Measurements from ENCODE around the gene FBXL16. TPM values are rescaled to one million over a fixed set of nuclear protein-coding genes. Genes with fewer than 3 reads are reported as not detected.

Gene FBXL16
- total RNA-seq, 1 experiment from 2014 or later: 22.2 TPM

- Histone ChIP-seq H3K4me3 (no peak overlapping the region), H3K9me2 (ENCODE audit: insufficient read depth) (no peaks in the 10 kb centered on the region), H2AFZ (no peak overlapping the region), H3K27me3 (ENCODE audit: insufficient read depth, low read depth) (no peaks in the 10 kb centered on the region), H3K36me3 (ENCODE audit: low read depth) (no peaks in the 10 kb centered on the region), H3K4me1 (replicated peaks; ENCODE audit: insufficient read depth) (peaks cover 7% of the 10 kb centered on the region), H3K4me2 (no peak overlapping the region), H3K9me3 (ENCODE audit: insufficient read depth, low read depth) (no peaks in the 10 kb centered on the region), H3K79me2 (ENCODE audit: low read depth) (peaks cover 10% of the 10 kb centered on the region), H3F3A (ENCODE audit: insufficient read depth, low read depth) (peaks cover 17% of the 10 kb centered on the region; the same call in 1 of the 2 replicates), H4K20me1 (ENCODE audit: insufficient read depth) (peaks cover 9% of the 10 kb centered on the region), H3K27ac (no peak overlapping the region)
- ChIA-PET CTCF (interaction anchor here (0.6 to 1.1 kb wide), 3 partner anchors 16 to 678 kb away, joined by 3 to 7 read pairs (median 4); no protein-coding TSS in a partner anchor), POLR2A (ENCODE audit: unreplicated experiment) (interaction anchor here (0.6 kb wide), 1 partner anchor 271 kb away, joined by 5 read pairs; no protein-coding TSS in a partner anchor)
- intact Hi-C loops (cut with micrococcal nuclease; ENCODE audit: unreplicated experiment): no loop called here
- no TSS peak for BruUV-seq (replicated peaks)
- no peak for DNase-seq
- TF ChIP-seq CTCF (conservative IDR thresholded peaks at IDR 0.05) (no peak), EZH2 (IDR thresholded peaks at IDR 0.05; ENCODE audit: low read depth) (no peak)
These were observed 29.1 kb downstream of the FBXL16 start for GRCh38 chr16:676565-676902.

- peaks cover 4% of the 10 kb centered on the region for H4K20me1 ChIP-seq (ENCODE audit: insufficient read depth)
- ChIA-PET POLR2A (ENCODE audit: unreplicated experiment) (interaction anchor here (0.6 kb wide), 1 partner anchor 270 kb away, joined by 5 read pairs; no protein-coding TSS in a partner anchor), CTCF (interaction anchor here (0.7 to 1.1 kb wide), 2 partner anchors 15 to 678 kb away, joined by 3 to 4 read pairs; no protein-coding TSS in a partner anchor)
- H3K4me3 ChIP-seq: no peak overlapping the region
- H3K79me2 ChIP-seq (ENCODE audit: low read depth): peaks cover 5% of the 10 kb centered on the region
- no peaks in the 10 kb centered on the region for H3K27me3 ChIP-seq (ENCODE audit: insufficient read depth, low read depth)
- H3K9me2 ChIP-seq (ENCODE audit: insufficient read depth): no peaks in the 10 kb centered on the region
- no peak for TF ChIP-seq CTCF (conservative IDR thresholded peaks at IDR 0.05)
- TF ChIP-seq EZH2 (IDR thresholded peaks at IDR 0.05; ENCODE audit: low read depth): no peak
- H3F3A ChIP-seq (ENCODE audit: insufficient read depth, low read depth): peaks cover 15% of the 10 kb centered on the region; the same call in 1 of the 2 replicates
- BruUV-seq (replicated peaks): no TSS peak
- no peaks in the 10 kb centered on the region for H3K9me3 ChIP-seq (ENCODE audit: insufficient read depth, low read depth)
- H3K4me2 ChIP-seq: no peak overlapping the region
- no peak overlapping the region for H2AFZ ChIP-seq
- DNase-seq: no peak
- intact Hi-C loops (cut with micrococcal nuclease; ENCODE audit: unreplicated experiment): no loop called here
- H3K36me3 ChIP-seq (ENCODE audit: low read depth): no peaks in the 10 kb centered on the region
- peaks cover 2% of the 10 kb centered on the region; the same call in 1 of the 2 replicates for H3K4me1 ChIP-seq (replicated peaks; ENCODE audit: insufficient read depth)
- no peak overlapping the region for H3K27ac ChIP-seq
These were observed 29.6 kb downstream of the FBXL16 start for GRCh38 chr16:675884-676564.

- no peak for DNase-seq
- H3K4me3 ChIP-seq: no peak within 1 kb of the TSS
- ChIA-PET CTCF (interaction anchor here (1.1 kb wide), 1 partner anchor 15 kb away, joined by 4 read pairs; no protein-coding TSS in a partner anchor), POLR2A (ENCODE audit: unreplicated experiment) (no interaction called here)
- H3K4me2 ChIP-seq: no peak within 1 kb of the TSS
- H3K79me2 ChIP-seq (ENCODE audit: low read depth): no peaks in the 10 kb centered on the region
- intact Hi-C loops (cut with micrococcal nuclease; ENCODE audit: unreplicated experiment): no loop called here
- H3K36me3 ChIP-seq (ENCODE audit: low read depth): no peaks in the 10 kb centered on the region
- H3K9me2 ChIP-seq (ENCODE audit: insufficient read depth): no peaks in the 10 kb centered on the region
- peaks cover 15% of the 10 kb centered on the region; the same call in 1 of the 2 replicates for H3F3A ChIP-seq (ENCODE audit: insufficient read depth, low read depth)
- no peaks in the 10 kb centered on the region; the same call in 1 of the 2 replicates for H4K20me1 ChIP-seq (ENCODE audit: insufficient read depth)
- H3K27me3 ChIP-seq (ENCODE audit: insufficient read depth, low read depth): no peaks in the 10 kb centered on the region
- H2AFZ ChIP-seq: no peak within 1 kb of the TSS
- no TSS peak for BruUV-seq (replicated peaks)
- TF ChIP-seq EZH2 (IDR thresholded peaks at IDR 0.05; ENCODE audit: low read depth): no peak
- no peak for TF ChIP-seq CTCF (conservative IDR thresholded peaks at IDR 0.05)
- H3K27ac ChIP-seq: no peak within 1 kb of the TSS
- H3K4me1 ChIP-seq (replicated peaks; ENCODE audit: insufficient read depth): no peaks in the 10 kb centered on the region
- H3K9me3 ChIP-seq (ENCODE audit: insufficient read depth, low read depth): no peaks in the 10 kb centered on the region
These were observed 30.4 kb downstream of the FBXL16 start, which contains the start of gene RHBDL1 for GRCh38 chr16:674968-675883. Gene RHBDL1 (plus strand): TSS chr16:675671. CDS start chr16:675791, 120 bp downstream.

Data from PC-9 (cell line).